OCI-LY1 (cell line): ENCODE results near the gene KRTAP10-10.

ENCODE experiments used
- CTCF ChIP-seq: fragments of 200-600 bp; sonication (generic), shearing (Covaris generic); IDR thresholded peaks from 2 replicates; pipeline ENCODE4 v1.5.1; 2017; ENCODE audit warnings: mild to moderate bottlenecking, antibody characterized with exemption, low read length, moderate library complexity, mixed read lengths
- EZH2 ChIP-seq: fragments of 200-600 bp; sonication (generic), shearing (Covaris generic); IDR thresholded peaks from 2 replicates; pipeline ENCODE4 v1.8.0; 2017; ENCODE audit warnings: borderline replicate concordance, mixed run types, mild to moderate bottlenecking, antibody characterized with exemption, low read length, moderate library complexity, mixed read lengths

- TF ChIP-seq CTCF: no peak
- no peak for TF ChIP-seq EZH2
Observed at GRCh38 chr21:44628707-44629391, 8.3 kb upstream of the KRTAP10-10 start.
